Measurements from ENCODE around the gene CDKN1C. TPM values are rescaled to one million over a fixed set of nuclear protein-coding genes. Genes with fewer than 3 reads are reported as not detected.

CDKN1C gene
- total RNA-seq, 1 donor from 2014 or later = 67.3 TPM

GRCh38 chr11:2924821-2925675 lies 39.5 kb upstream of the CDKN1C start:
- no peak overlapping the region for H3K27ac ChIP-seq
- no peaks in the 10 kb centered on the region for H3K27me3 ChIP-seq

GRCh38 chr11:2924381-2924780 lies 38.8 kb upstream of the CDKN1C start:
- H3K27me3 ChIP-seq = no peaks in the 10 kb centered on the region
- TF ChIP-seq POLR2A (IDR thresholded peaks at IDR 0.05) = no peak
- no peak for TF ChIP-seq POLR2AphosphoS5 (IDR thresholded peaks at IDR 0.05; ENCODE audit: insufficient read depth in 1 of 2, low read depth in 1 of 2)
- no peak for TF ChIP-seq CTCF (IDR thresholded peaks at IDR 0.05)
- H3K4me3 ChIP-seq = no peak overlapping the region
- no peaks in the 10 kb centered on the region for H3K36me3 ChIP-seq
- H3K4me1 ChIP-seq = peaks cover 24% of the 10 kb centered on the region
- H3K27ac ChIP-seq = no peak overlapping the region
- intact Hi-C loops (cut with DNase I) = no loop called here
- H3K9me3 ChIP-seq = no peaks in the 10 kb centered on the region
- DNase-seq (ENCODE audit: extremely low spot score in 2 of 2) = no peak

More at GRCh38 chr11:2924821-2925675, 39.5 kb upstream of the CDKN1C start:
- TF ChIP-seq POLR2AphosphoS5 (IDR thresholded peaks at IDR 0.05; ENCODE audit: insufficient read depth in 1 of 2, low read depth in 1 of 2) (no peak), POLR2A (IDR thresholded peaks at IDR 0.05) (no peak), CTCF (IDR thresholded peaks at IDR 0.05) (no peak)
- Histone ChIP-seq H3K4me1 (peaks cover 31% of the 10 kb centered on the region), H3K9me3 (no peaks in the 10 kb centered on the region), H3K36me3 (no peaks in the 10 kb centered on the region), H3K4me3 (no peak overlapping the region)
- intact Hi-C loops (cut with DNase I) = no loop called here
- no peak for DNase-seq (ENCODE audit: extremely low spot score in 2 of 2)

GRCh38 chr11:2923446-2924375 lies 38.1 kb upstream of the CDKN1C start:
- Histone ChIP-seq H3K4me3 (no peak overlapping the region), H3K4me1 (peaks cover 19% of the 10 kb centered on the region), H3K27ac (no peak overlapping the region), H3K36me3 (no peaks in the 10 kb centered on the region), H3K27me3 (no peaks in the 10 kb centered on the region), H3K9me3 (no peaks in the 10 kb centered on the region)
- no peak for TF ChIP-seq POLR2AphosphoS5 (IDR thresholded peaks at IDR 0.05; ENCODE audit: insufficient read depth in 1 of 2, low read depth in 1 of 2)
- no peak for TF ChIP-seq POLR2A (IDR thresholded peaks at IDR 0.05)
- TF ChIP-seq CTCF (IDR thresholded peaks at IDR 0.05) = no peak
- no peak for DNase-seq (ENCODE audit: extremely low spot score in 2 of 2)
- intact Hi-C loops (cut with DNase I) = no loop called here

- intact Hi-C loops (cut with DNase I) = no loop called here
- Histone ChIP-seq H3K9me3 (no peaks in the 10 kb centered on the region), H3K27ac (no peak overlapping the region), H3K4me1 (peaks cover 8% of the 10 kb centered on the region), H3K36me3 (no peaks in the 10 kb centered on the region), H3K27me3 (no peaks in the 10 kb centered on the region), H3K4me3 (no peak overlapping the region)
- DNase-seq (ENCODE audit: extremely low spot score in 2 of 2) = no peak
- TF ChIP-seq CTCF (IDR thresholded peaks at IDR 0.05) (no peak), POLR2AphosphoS5 (IDR thresholded peaks at IDR 0.05; ENCODE audit: insufficient read depth in 1 of 2, low read depth in 1 of 2) (no peak), POLR2A (IDR thresholded peaks at IDR 0.05) (no peak)
Measured at GRCh38 chr11:2922655-2923054, 37.1 kb upstream of the CDKN1C start.
